ELF-1 (cell line): Measurements from ENCODE around the gene TGFBR3.
"Not testable (repeated sequence)": the region's sequence is repeated elsewhere in the genome, so short reads cannot be mapped to it uniquely, and the experiment has no call there.

Experiments
- DNase-seq: peaks from one replicate; pipeline ENCODE4 v3.0.0-alpha.2; 2016; ENCODE audit warnings: low read depth, low spot score

TGFBR3 gene

DNA sequence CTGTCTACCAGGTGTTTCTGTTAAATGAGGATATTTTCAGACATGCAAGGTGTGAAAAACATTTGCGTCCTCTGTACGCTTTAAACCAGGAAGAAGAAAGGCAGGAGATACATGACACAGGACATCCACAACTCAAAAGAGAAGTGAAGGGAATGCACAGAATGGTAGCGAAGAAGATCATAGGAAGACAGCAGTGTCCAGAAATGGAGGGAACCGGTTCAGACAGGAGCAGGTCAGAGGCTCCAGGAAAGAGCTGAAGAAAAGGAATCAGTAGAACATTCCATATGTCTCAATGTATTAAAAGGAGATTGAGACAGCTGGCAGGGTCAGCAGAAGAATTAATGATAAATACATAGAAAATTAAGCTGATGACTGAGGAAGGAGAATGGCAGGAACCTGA, 194.4 kb downstream of the TGFBR3 start:
- no peak for DNase-seq

DNA sequence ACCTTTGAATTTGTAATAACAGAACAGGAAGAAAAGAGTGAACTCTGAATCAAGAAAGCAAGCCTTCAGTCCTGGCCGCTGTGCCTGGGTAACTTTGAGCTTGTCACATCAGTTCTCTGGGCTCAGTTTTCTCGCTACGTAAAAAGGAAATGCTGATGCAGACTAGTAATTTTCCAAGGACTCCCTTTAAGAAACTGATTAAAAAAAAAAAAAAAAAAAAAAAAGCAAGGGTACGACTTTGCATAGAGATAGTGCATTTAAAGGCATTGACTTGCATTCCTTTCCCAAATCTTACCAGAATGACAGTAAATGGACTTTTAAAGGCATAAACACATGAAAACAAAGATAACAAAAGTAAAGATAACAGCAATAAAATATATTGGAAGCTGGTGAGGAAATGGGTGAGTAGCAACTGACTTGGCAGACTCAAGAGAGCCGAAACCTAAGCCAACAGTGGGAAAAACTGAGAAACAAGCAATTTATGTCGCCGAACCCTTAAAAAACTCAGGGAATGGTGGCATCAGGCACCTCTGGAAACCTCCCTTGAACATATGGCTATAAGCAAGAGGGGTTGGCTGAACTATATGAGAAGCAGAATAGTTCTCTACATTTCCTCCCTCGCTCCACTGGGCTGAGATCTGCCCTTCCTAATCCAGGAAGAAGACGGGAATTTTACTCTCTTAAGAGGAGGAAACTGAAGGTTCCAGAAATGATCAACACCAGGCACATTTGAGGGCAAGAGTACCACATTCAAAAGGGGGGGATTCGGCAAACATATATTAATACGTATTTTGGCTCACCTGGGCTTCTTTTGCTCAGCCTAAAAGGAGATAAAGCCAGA, 196.1 kb downstream of the TGFBR3 start:
- peak; percentile 10 for DNase-seq

DNA sequence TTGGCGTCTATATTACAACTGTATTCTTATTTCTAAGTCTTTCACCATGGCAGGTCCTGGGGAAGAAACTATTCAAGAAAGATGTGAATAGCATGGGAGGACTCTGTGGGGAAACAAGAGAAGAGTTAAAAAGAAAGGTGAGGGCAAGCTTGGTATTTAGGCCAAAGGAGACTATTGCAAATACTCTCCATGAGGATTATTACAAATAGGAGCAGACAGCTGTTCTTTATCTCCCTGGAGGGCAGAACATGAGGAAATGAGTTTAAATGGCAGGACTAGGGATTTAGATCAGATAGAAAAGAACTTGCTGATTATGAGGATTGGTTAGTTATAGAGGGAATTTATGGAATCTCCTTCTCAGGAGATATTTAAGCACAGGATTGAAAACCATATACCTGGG, 198.5 kb downstream of the TGFBR3 start:
- DNase-seq, result no peak

DNA sequence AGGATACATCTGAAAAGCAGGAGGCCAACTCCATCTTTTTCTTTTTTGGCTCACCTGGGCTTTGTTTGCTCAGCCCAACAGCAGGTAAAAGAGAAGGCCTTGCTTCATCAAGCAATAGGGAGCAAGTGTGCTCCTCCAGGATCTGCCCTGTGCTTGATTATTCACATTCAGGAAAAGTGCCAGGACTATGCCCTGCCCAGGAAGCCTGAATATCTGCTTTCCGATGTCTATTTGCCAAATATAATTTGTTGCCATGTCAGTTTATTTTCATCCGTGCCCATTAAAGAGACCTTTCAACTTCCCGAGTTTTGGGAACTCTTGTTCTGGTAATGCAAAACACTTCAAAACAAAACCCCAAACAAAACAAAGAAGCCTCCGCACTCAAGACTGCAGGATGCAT, 200.0 kb downstream of the TGFBR3 start:
- DNase-seq, result no peak

DNA sequence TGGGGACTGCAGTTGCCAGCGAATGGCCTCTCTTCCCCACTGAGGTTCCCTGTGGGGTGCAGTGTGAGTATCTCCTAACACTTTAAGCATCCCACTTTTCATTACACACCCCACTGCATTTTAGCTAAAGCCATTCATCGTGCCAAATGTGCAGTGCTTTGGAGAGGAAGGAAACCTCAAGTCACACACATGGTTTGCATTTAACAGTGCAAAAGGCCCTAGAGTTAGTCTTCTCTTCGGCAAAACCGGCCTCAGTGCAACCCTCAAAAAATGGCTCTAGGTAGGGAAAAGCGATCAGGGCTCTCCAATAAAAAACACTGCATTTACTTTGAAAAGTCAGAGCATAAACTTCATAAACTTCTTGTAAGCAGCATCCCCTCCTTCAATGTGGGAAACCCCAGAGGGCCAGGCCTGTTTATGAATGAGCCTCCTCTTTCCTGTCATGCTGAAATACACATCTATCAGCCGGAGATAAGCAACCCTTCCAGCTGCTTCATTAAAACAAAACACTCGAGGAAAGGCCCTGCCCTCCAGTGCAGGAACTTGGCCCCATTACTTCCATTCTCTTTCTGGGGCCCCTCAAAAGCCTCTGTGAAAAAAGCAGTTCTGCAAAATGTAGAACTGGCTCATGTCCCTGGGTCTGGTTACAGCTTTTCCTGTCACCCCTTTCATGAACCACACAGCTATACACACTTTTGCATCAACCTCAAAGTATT, 201.3 kb downstream of the TGFBR3 start:
- DNase-seq, result no peak

DNA sequence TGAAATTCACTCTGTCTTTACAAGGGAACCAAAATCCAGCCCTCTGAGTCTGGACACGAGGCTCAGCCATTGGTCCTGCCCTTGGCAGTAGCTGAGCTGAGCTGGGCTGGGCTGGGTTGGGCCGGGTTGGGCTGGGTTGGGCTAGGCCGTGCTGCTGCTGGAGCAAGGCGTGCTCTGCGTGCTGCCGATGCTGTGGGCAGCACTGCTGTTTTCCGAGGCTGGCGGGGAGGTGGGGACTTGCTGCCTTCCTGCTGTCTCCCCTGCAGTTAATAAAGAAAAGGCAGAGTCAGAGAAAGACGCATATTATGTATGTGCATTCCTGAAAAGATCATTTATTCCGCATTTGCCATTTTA, 202.4 kb downstream of the TGFBR3 start:
- peak; percentile 58 for DNase-seq

DNA sequence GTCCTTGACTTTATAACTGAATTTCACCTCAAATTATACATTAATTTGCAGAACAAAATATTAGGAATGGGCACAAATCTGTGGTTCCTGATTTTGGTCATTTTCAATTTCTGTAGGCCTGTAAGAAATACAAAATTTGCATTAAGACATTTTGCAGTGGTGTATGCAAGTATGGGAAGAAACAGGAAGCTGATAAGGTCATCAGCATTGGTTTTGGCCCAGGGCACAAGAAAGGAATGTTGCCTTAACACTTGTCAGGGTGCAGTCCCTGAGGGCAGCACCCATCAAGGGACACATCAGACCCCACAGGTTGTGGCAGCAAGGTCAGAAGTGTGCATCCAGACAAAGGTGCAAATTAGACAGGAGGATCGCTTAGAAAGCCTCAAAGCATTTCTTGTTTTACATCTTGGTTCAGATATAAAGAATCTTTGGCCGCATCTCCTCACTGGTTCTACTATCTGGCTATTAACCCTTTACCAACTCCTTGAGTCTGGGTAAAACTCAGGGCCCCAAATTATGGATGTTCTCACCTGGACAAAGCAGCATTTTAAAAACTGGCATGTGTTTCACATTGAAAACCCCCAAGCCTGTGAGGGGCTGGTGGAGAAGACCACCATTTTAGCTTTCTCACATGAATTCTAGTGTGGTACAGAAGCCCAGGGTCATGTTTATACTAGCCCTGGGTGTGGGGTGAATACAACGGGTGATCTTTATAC, 202.9 kb downstream of the TGFBR3 start:
- DNase-seq, result no peak

DNA sequence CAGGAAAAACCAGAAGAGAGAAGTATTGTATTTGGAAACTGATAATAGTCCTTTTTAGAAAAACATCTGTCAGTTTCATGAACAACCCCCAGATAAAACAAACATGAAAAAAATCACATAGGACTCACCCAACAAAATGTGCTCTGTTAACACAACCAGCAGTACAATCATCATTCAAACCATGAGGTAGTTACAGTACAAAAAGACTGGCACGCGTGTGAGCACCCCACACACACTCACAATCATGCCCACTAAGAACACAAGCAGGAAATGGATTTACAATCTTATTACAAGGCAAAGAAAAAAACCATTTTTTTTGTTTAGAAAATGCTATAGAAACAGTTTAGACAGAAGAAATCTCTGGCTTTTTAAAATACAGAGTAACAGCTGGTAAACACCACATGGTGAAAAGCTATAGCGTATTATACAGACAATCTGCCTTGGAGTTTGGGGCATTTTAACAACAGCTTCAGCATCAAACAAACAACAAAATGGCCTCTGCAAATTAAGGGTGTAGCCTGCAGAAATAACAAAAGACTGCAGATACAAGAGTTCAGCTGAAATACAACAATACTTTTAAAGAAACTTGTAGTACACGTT, 205.3 kb downstream of the TGFBR3 start:
- DNase-seq, result no peak

DNA sequence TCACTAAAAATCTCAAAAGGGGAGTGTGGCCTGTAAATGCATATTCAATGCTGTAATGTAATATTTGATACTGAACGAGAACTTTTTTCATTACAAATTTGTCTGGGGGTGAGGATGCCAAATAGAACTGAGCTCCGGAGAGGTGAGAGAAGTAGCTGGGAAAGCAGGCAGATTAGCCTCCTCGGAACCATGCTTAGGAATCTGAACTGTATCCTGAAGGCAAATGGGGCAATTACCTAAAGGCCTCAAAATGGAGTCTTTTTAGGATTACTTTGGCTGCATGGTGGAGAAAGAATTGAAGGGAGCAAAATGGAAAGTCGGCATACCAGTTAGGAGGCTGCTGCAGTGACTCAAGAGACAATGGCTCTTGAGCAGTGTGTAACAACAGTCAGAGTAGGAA, 206.5 kb downstream of the TGFBR3 start:
- DNase-seq, result peak; percentile 8

DNA sequence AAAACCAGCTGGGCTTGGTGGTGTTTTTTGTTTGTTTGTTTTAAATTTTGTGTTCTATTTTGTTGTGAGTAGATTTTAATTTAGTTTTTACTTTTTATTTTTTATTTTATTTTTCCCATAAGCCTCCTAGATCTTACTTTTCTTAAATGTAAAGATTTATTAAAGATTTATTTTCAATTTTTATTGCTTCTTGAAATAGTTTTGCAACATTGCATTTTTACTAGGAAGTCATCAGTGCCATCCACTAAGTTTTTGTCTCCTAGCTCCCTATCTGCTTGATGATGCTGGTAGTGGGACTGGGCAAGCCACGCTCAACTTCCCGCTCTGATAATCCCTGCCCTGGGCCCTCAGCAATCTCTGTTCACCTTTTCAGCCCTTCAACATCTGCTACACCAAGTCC, 209.9 kb downstream of the TGFBR3 start:
- DNase-seq, result no peak

DNA sequence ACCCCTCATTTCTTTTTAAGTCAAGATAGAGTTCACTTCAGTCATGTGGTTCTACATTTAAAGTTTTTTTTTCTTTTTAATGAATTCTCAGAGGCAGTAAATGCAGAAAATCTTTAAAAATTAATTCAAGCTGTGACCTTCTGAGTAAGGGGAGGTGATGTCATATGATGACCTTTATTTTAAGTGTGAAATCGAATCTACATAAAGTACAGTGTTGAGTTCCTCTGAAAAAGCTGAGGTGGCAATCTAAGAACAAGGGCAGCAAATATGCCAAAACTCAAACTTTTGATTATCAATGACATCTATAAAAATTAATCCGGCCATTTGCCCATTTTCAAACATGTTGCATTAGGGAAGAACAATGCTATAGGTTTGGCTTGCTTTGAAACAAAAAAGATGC, 211.8 kb downstream of the TGFBR3 start:
- no peak for DNase-seq

DNA sequence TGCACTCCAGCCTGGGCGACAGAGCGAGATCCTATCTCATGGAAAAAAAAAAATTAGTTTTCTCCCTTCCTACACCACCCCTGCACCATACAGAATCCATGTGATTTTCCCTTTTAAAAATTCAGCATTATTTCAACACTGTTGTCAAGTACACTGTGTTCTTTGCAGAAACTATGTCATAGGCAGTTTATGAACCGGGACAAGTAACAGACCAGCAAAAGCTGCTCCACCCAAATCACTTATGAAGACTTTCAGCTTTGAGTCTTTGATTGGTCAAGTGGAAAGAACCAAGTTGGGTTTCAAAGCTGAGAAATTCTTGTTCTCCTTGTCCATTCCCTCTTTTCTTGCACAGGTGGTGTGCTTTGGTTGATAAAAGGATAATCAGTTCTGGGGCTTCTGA, 212.3 kb downstream of the TGFBR3 start:
- no peak for DNase-seq

DNA sequence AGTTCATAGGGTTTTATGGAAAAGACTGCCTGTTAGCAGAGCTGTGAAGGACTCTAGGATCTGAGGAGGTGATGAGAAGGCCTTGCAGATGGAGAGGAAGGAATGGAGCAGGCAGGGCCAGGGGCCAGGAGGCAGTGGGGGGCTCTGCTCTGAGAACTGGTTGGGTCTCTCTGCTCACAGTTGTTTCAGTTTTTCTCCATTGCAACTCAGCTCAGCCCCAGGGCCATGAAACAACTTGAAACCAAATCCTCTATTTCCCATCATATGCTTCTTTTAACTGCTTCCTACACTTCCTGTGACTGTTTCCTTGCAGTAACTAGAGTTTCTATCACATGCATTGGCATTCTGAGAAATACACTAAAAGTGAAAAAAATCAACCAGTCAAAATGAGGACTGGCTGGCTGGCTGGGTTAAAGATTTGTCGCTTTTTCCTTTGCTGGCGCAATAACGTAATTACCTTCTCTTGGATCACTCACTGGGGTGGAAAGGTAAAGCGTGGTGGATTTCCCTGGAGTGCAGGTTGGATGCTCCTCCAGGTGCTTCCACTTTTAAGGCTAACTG, 213.3 kb downstream of the TGFBR3 start:
- no peak for DNase-seq

DNA sequence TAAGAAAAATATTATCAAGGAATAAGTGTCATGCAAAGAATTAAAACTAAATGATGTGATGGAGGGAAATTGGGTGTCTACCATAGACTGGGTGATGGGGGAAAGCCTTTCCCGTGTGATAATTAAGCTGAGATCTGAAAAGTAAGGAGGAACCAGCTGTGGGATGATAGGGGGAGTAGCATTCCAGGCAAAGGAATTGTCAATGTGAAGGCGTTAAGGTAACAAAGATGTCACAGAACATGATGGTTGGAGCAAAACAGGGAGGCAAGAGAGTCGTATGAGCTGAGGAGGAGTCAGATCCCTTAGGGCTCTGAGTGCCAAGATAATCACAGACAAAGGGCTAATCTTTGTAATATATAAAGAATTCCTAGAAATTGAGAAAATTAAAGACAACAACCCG, 215.2 kb downstream of the TGFBR3 start:
- DNase-seq, result no peak

DNA sequence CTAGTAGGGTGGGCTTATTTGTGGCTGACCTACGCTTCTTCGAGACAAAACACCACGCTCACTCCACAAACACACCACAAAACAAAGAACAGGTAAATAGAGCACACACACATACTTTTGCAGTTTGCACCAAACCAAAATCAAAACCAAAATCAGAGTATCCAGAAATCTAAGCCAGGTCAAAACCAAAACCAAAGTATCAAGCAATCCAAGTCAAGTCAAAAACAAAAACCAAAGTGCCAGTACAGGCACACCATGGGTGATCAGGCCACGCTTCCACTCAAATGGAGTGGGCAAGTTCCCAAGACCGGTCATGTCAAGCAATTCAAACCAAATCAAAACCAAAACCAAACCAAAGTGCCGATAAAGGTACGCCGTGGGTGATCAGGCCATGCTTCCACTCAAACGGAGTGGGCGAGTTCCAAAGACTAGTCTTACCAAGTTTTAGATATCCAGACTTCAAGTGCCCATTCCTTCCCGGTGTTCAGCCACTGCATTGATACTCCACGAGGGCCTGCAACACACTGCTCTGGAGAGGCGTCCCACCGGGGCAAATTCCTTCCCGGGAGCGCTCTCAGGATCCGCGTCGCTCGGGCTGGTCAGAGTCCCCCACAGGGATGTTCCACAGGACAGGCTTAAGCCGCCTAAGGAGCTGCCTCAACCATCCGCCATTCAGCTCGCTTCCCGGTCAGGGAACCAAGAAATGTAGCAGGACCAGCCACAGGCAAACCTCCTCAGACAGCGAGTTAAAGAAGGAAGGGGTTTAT, 216.2 kb downstream of the TGFBR3 start:
- DNase-seq, result peak; percentile 45

DNA sequence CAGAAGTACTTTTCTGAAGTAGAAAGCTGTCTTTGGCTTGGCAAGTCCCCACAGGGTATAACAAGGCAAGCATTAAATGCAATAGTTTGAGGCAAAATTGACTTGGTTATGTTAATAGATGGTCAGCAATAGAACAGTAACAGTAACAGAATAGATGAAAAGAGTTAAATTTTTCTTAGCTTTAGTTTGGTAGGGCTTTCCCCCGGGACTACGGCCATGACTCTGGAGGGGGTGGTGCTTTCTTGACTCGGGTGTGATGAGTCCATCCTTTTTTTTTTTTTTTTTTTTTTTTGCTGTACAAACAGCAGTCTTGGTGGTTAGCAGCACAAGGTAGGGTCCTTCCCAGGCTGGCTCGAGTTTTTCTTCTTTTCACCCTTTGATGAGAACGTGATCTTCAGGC, 219.3 kb downstream of the TGFBR3 start:
- DNase-seq, result not testable (repeated sequence)

DNA sequence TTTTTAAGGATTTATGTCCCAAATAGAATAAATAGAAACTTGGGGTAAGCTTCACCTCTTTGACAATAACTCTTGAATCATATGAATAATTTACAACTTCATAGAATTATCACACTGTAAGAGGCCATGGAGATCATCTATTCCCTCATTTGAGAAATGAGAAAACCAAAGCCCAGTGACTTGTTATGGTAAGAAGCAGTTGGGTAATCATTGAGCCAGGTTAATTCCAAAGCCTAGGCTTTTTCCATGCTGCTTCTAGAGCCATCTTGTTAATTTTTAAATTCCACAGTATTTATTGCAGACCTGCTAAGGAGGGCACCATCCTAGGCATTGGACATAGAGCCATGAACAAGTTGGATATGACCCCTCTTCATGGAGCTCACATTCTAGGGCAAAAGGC, 224.8 kb downstream of the TGFBR3 start:
- no peak for DNase-seq

DNA sequence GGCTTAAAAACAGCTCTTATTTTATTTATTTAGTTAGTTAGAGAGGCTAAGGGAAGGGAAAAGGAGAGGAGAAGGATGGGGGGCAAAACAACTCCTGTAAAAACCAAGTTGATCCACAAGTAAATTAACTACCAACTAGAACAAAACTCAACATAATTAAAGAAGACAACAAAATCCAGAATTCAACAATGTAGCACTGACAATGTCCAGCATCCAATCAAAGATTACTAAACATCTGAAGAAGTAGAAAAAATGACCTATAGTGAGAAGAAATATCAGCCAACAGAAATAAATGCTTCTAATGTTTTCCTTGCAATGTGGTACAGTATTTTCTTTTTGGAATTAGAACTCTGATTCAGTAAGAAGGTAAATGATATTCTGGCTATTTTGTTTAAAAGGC, 225.2 kb downstream of the TGFBR3 start:
- no peak for DNase-seq

DNA sequence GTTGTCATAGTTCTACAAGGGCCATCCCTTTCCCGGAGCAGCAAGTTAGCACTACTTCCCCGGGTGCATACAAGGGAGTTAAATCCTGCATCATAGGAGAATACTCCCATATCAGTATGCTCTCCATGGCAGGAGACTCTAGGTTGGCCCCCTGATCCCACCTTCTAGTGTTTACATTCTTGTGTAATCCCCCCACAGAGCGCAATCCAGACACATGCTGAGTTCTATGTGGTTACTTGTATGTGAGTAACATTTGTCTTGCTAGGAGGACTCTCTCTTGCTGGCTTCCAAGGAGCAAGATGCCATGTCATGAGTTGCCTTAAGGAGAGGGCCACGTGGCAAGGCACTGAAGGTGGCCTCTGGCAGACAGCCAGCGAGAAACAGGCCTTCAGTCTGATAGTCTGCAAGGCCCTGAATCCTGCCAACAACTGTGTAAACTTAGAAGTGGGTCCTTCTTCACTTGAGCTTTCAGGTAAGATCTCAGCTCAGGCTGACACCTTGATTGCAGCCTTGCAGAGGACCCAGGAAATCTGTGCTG, 230.0 kb downstream of the TGFBR3 start:
- no peak for DNase-seq

DNA sequence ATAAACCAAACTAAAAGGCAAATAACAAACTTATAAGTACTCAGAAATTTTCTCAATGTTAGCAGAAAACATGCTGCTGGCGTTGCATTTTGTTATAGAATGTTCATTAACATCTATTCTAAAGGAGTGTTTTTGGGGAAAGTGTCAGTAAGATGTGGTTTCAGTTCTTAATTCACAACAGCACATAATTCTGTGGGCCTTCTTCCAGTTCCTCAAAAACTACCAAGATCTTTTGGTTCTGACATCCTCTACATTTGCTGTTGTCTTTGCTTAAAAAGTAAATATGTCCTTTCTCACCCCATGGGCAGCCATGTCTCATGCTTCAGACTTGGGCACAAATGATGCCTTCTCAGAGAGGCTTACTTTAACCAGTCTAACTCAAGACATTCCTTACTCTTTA, 232.8 kb downstream of the TGFBR3 start:
- DNase-seq, result no peak

DNA sequence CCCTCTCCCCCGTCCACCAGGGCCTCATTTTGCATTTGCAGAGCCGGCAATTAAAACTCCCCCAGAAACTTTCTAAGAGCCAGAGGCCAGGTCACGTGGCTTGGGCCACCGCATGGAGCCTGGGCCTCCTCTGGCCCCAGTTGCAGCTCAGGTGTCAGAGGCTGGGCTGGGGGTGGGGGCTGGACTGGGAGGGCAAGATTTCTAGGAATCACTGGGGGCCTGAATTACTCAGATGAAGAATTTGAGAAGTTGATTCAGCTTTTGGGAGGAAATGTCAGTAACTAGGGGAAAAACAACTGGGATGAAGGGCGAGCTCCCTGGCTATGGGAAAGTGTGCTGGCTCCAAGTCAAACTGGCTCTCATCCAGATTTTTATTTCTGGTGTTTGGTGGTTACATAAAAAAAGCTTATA, 234.3 kb downstream of the TGFBR3 start:
- no peak for DNase-seq
